Astrocyte (in vitro differentiated cells and primary cell): ENCODE measurements around the gene EHBP1.

Source experiments
- CTCF ChIP-seq: IDR thresholded peaks from 2 replicates; pipeline ENCODE4 v1.5.1; 2011; ENCODE audit warnings: low read depth, mild to moderate bottlenecking, inconsistent platforms, low read length, moderate library complexity; ENCODE audit not compliant: insufficient read depth
- EZH2 ChIP-seq: IDR thresholded peaks from 2 replicates; pipeline ENCODE4 v1.6.1; 2012; ENCODE audit warnings: mild to moderate bottlenecking, low read length, inconsistent platforms; ENCODE audit not compliant: insufficient read depth

GRCh38 chr2:62941413-62941812 lies 235.9 kb downstream of the EHBP1 start:
- TF ChIP-seq CTCF (no peak), EZH2 (no peak)
